Measurements from ENCODE around the gene BUD31. TPM values are rescaled to one million over a fixed set of nuclear protein-coding genes. Genes with fewer than 3 reads are reported as not detected.

The BUD31 gene
- total RNA-seq, result 100 to 1,000 TPM in 1 of 2 donors, 10 to 100 TPM in 1; 64.9 to 108 TPM
- polyA plus RNA-seq (ENCODE audit: insufficient read length in 2 of 2), result 100 to 1,000 TPM; 115 to 125 TPM
- long read RNA-seq, donor 1, transcript BUD31-202 (6 exons, 1,139 nt), result major isoform, 22 of 39 reads
- long read RNA-seq, donor 1, transcript BUD31-201 (6 exons, 1,035 nt), result minor isoform, 17 of 39 reads
- long read RNA-seq, donor 1, partial matches to known transcripts, result 0 of 39 reads
- long read RNA-seq, donor 1, other reads (novel, unspliced or antisense), result 0 of 39 reads
- long read RNA-seq, donor 2, transcript BUD31-202 (6 exons, 1,139 nt), result major isoform, 15 of 18 reads
- long read RNA-seq, donor 2, partial matches to known transcripts, result 0 of 18 reads
- long read RNA-seq, donor 2, other reads (novel, unspliced or antisense), result 0 of 18 reads
- long read RNA-seq, donor 3, transcript BUD31-202 (6 exons, 1,139 nt), result major isoform, 14 of 26 reads
- long read RNA-seq, donor 3, transcript BUD31-201 (6 exons, 1,035 nt), result minor isoform, 11 of 26 reads
- long read RNA-seq, donor 3, partial matches to known transcripts, result 0 of 26 reads
- long read RNA-seq, donor 3, other reads (novel, unspliced or antisense), result 0 of 26 reads
- long read RNA-seq, donor 4, transcript BUD31-201 (6 exons, 1,035 nt), result minor isoform, 24 of 77 reads
- long read RNA-seq, donor 4, transcript BUD31-202 (6 exons, 1,139 nt), result major isoform, 33 of 77 reads
- long read RNA-seq, donor 4, partial matches to known transcripts, result 16 of 77 reads
- long read RNA-seq, donor 4, other reads (novel, unspliced or antisense), result 0 of 77 reads

DNA sequence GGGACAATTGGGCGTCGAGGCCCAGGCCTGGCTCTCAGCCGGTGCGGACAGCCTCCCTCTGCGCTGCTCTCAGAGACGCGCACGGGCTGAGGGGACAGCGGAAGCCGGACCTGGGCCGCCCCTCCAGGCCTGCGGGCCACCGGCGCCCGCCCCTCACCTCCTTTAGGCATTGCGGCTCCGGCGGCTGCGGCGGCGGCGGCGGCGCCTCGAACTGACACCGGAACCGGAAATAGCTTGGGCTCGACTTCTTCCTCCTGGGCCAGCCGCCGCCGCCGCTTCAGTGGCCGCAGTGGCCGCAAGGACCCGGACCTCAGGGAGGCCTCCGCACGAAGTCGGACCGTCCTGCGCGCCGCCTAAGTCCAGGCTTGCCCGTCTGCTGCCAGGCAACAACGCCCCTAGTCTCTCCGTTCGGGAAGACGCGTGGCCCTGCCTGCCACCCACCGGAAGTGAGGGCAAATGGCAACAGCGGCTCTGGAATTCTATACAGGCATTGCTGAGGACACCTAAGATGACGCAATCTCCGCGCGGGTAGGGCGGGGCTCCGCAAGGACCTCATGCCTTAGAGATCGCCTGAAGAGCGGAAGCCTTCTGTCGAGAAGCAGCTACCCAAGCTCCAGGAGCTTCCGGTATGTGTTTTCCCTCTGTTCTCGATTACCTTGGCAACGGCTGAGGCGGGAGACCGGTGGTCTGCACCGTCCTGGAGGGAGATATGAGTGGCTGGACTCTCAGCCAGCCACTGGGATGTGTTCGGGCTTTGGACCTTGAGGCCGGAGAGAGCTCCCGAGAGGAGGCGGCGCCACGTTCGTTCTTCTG lies at the start of gene BUD31, which contains the start of gene PDAP1:
TSS of gene BUD31 (plus strand) at position 591 of the 813 bp plus-strand sequence. CDS start 2,124 bp downstream, outside the sequence.
TSS of gene PDAP1 (minus strand) at position 219 of the 813 bp plus-strand sequence. CDS start at position 170, 49 bp downstream.
- H3K27ac ChIP-seq (ENCODE audit: low read depth, low read length), result peak within 1 kb of the TSS; percentile 98
- peaks cover 40% of the 10 kb centered on the region for H3K36me3 ChIP-seq (ENCODE audit: control insufficient read depth, insufficient read depth, low read length)
- no peaks in the 10 kb centered on the region for H3K27me3 ChIP-seq (ENCODE audit: control insufficient read depth, insufficient read depth, low read length)
- H3K9me3 ChIP-seq (ENCODE audit: control insufficient read depth, insufficient read depth, low read length), result no peaks in the 10 kb centered on the region
- peaks cover 13% of the 10 kb centered on the region for H3K4me1 ChIP-seq (ENCODE audit: control insufficient read depth, insufficient read depth, low read length)
- DNase-seq (ENCODE audit: low read depth in 4 of 6, low spot score in 6 of 6), result peak; percentile 85 to 99 (median 94)
- under 1% methylated on average over 72 of the region's 72 CpGs for WGBS (ENCODE audit: insufficient coverage)
- peak within 1 kb of the TSS; percentile 92 for H3K4me3 ChIP-seq (ENCODE audit: low read depth, low read length)

DNA sequence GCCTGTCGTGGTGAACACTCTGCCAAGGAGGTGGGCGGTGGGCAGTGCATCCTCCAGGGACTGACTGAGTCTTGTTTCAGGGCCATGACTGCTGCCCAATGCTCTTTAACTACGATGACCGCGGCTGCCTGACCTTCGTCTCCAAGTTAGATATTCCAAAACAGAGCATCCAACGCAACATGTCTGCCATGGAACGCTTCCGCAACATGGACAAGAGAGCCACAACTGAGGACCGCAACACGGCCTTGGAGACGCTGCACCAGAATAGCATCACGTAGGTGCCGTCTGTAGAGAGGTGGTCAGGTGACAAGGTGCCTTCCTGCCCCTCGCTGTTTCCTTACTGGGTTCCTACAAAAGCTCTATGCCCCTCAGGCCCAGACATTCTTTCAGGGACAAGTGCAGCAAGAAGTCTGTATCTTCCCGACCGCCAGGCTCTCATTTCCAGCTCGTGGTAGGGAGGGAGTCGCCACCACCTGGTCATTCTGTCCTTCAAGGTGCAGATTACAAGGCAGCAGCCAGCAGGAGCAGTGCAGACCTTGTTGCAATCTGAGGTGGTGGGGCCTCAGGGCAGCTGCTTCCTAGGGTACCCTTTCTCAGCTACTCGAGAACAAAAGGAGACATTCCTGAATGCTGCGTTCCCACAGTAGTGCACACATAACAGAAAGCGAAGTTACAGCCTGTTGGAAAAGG lies 49.2 kb upstream of the BUD31 start:
- 92% methylated on average over 16 of the region's 22 CpGs for WGBS (ENCODE audit: insufficient coverage)
- Histone ChIP-seq H3K9me3 (ENCODE audit: control insufficient read depth, insufficient read depth, low read length) (no peaks in the 10 kb centered on the region), H3K27me3 (ENCODE audit: control insufficient read depth, insufficient read depth, low read length) (no peaks in the 10 kb centered on the region), H3K36me3 (ENCODE audit: control insufficient read depth, insufficient read depth, low read length) (peaks cover 64% of the 10 kb centered on the region), H3K27ac (ENCODE audit: low read depth, low read length) (no peak overlapping the region), H3K4me1 (ENCODE audit: control insufficient read depth, insufficient read depth, low read length) (peaks cover 13% of the 10 kb centered on the region), H3K4me3 (ENCODE audit: low read depth, low read length) (no peak overlapping the region)
- DNase-seq (ENCODE audit: low read depth in 4 of 6, low spot score in 6 of 6), result no peak

- Histone ChIP-seq H3K27me3 (ENCODE audit: control insufficient read depth, insufficient read depth, low read length) (no peaks in the 10 kb centered on the region), H3K4me3 (ENCODE audit: low read depth, low read length) (no peak overlapping the region), H3K27ac (ENCODE audit: low read depth, low read length) (no peak overlapping the region), H3K9me3 (ENCODE audit: control insufficient read depth, insufficient read depth, low read length) (no peaks in the 10 kb centered on the region), H3K36me3 (ENCODE audit: control insufficient read depth, insufficient read depth, low read length) (peaks cover 74% of the 10 kb centered on the region), H3K4me1 (ENCODE audit: control insufficient read depth, insufficient read depth, low read length) (peaks cover 7% of the 10 kb centered on the region)
- DNase-seq (ENCODE audit: low read depth in 4 of 6, low spot score in 6 of 6), result no peak
- WGBS (ENCODE audit: insufficient coverage), result 91% methylated on average over 2 of the region's 3 CpGs
These were observed 46.0 kb upstream of the BUD31 start for GRCh38 chr7:99362801-99363200.

- peaks cover 69% of the 10 kb centered on the region for H3K36me3 ChIP-seq (ENCODE audit: control insufficient read depth, insufficient read depth, low read length)
- 100% methylated on average over 1 of the region's 5 CpGs for WGBS (ENCODE audit: insufficient coverage)
- no peaks in the 10 kb centered on the region for H3K27me3 ChIP-seq (ENCODE audit: control insufficient read depth, insufficient read depth, low read length)
These were observed 45.5 kb upstream of the BUD31 start for GRCh38 chr7:99363286-99363685.

DNA sequence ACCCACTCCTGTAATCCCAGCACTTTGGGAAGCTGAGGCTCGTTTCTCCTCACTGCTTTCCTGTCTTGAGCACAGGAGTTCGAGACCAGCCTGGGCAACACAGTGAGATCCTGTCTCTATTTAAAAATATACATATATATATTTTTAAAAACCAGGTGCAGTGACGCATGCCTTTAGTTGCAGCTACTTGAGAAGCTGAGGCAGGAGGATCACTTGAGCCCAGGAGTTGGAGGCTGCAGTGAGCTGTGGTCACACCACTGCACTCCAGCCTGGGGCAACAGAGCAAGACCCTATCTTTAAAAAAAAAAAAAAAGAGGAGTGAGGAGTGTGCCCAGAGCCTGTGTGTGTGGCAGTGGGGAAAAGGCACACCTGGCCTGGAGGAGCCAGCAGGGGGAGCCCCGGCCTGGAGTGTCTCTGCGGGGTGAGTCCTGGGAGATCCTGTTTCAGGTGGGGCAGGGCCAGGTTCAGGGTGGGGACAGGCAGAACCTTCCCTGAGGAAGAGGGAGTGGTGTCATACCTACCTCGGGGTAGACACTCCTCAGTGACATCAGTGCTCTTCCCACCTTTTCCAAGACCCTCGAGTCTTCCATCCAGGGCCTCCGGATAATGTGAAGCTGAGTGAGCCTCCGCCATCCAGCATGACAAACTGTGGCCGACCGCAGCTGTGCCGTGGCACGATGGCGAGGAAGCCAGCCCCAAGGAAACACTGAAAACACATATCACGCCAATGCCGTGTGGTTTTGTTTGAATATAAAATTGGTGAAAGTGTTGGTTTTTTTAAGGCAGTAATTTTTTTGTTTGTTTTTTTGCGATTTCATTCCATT lies 43.2 kb upstream of the BUD31 start:
- 86% methylated on average over 9 of the region's 17 CpGs for WGBS (ENCODE audit: insufficient coverage)
- Histone ChIP-seq H3K9me3 (ENCODE audit: control insufficient read depth, insufficient read depth, low read length) (no peaks in the 10 kb centered on the region), H3K4me3 (ENCODE audit: low read depth, low read length) (no peak overlapping the region), H3K27me3 (ENCODE audit: control insufficient read depth, insufficient read depth, low read length) (no peaks in the 10 kb centered on the region), H3K36me3 (ENCODE audit: control insufficient read depth, insufficient read depth, low read length) (peaks cover 61% of the 10 kb centered on the region), H3K27ac (ENCODE audit: low read depth, low read length) (no peak overlapping the region), H3K4me1 (ENCODE audit: control insufficient read depth, insufficient read depth, low read length) (no peaks in the 10 kb centered on the region)
- no peak for DNase-seq (ENCODE audit: low read depth in 4 of 6, low spot score in 6 of 6)

More at GRCh38 chr7:99363286-99363685, 45.5 kb upstream of the BUD31 start:
- Histone ChIP-seq H3K4me1 (ENCODE audit: control insufficient read depth, insufficient read depth, low read length) (peaks cover 4% of the 10 kb centered on the region), H3K27ac (ENCODE audit: low read depth, low read length) (no peak overlapping the region), H3K4me3 (ENCODE audit: low read depth, low read length) (no peak overlapping the region), H3K9me3 (ENCODE audit: control insufficient read depth, insufficient read depth, low read length) (no peaks in the 10 kb centered on the region)
- no peak for DNase-seq (ENCODE audit: low read depth in 4 of 6, low spot score in 6 of 6)

DNA sequence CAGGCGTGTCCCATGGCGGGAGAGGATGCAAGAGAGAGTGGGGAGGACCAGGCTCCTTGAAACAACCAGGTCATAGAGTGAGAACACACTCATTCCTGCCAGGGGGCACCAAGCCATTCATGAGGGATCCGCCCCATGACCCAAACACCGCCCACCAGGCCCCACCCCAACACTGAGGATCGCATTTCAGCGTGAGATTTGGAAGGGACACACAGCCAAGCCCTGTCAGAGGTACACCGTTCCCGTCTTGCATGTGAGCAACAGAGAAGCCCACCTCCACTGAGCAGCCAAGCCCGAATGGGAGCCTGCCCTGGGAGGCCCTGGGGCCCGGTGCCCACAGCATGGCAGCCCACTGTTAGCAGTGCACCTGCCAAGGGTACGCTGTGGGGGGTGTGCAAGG lies 42.1 kb upstream of the BUD31 start:
- DNase-seq (ENCODE audit: low read depth in 4 of 6, low spot score in 6 of 6), result no peak
- no peaks in the 10 kb centered on the region for H3K9me3 ChIP-seq (ENCODE audit: control insufficient read depth, insufficient read depth, low read length)
- H3K27ac ChIP-seq (ENCODE audit: low read depth, low read length), result no peak overlapping the region
- no peaks in the 10 kb centered on the region for H3K27me3 ChIP-seq (ENCODE audit: control insufficient read depth, insufficient read depth, low read length)
- peaks cover 54% of the 10 kb centered on the region for H3K36me3 ChIP-seq (ENCODE audit: control insufficient read depth, insufficient read depth, low read length)
- H3K4me1 ChIP-seq (ENCODE audit: control insufficient read depth, insufficient read depth, low read length), result no peaks in the 10 kb centered on the region
- whole genome bisulfite sequencing (ENCODE audit: insufficient coverage), result 75% methylated on average over 11 of the region's 11 CpGs
- H3K4me3 ChIP-seq (ENCODE audit: low read depth, low read length), result no peak overlapping the region

DNA sequence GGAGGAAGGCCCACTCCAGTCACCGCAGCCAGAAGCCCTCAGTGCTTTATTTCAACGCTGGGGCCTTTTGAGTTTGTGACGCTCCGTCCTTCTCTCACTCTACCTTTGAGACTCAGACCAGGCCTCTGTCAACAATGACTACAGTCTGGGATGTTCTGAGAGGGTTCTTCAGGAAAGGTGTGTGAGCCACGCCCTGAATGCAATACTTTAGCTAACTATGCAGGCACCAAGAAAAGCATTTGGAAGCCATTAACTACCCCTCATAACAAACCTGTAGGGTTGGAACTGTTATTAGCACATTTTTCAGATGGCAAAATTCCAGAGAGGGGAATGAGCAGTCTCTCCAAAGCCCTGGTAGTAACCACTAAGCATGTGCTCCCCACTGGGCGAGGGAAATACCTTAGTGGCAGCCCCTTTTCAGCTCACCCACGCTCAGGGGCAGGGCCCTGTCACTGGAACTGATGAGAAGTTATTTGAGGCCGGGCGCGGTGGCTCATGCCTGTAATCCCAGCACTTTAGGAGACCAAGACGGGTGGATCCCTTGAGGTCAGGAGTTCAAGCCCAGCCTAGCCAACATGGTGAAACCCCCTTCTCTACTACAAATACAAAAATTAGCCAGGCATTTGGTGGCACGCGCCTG lies 39.9 kb upstream of the BUD31 start:
- peaks cover 3% of the 10 kb centered on the region for H3K4me1 ChIP-seq (ENCODE audit: control insufficient read depth, insufficient read depth, low read length)
- no peaks in the 10 kb centered on the region for H3K27me3 ChIP-seq (ENCODE audit: control insufficient read depth, insufficient read depth, low read length)
- no peak overlapping the region for H3K4me3 ChIP-seq (ENCODE audit: low read depth, low read length)
- H3K9me3 ChIP-seq (ENCODE audit: control insufficient read depth, insufficient read depth, low read length), result no peaks in the 10 kb centered on the region
- no peak overlapping the region for H3K27ac ChIP-seq (ENCODE audit: low read depth, low read length)
- DNase-seq (ENCODE audit: low read depth in 4 of 6, low spot score in 6 of 6), result no peak
- H3K36me3 ChIP-seq (ENCODE audit: control insufficient read depth, insufficient read depth, low read length), result peaks cover 47% of the 10 kb centered on the region
- 91% methylated on average over 9 of the region's 13 CpGs for WGBS (ENCODE audit: insufficient coverage)

- H3K27ac ChIP-seq (ENCODE audit: low read depth, low read length), result no peak overlapping the region
These were observed 38.9 kb upstream of the BUD31 start for GRCh38 chr7:99369767-99370391.

More at GRCh38 chr7:99369767-99370391, 38.9 kb upstream of the BUD31 start:
- Histone ChIP-seq H3K4me1 (ENCODE audit: control insufficient read depth, insufficient read depth, low read length) (peaks cover 4% of the 10 kb centered on the region), H3K9me3 (ENCODE audit: control insufficient read depth, insufficient read depth, low read length) (no peaks in the 10 kb centered on the region), H3K27me3 (ENCODE audit: control insufficient read depth, insufficient read depth, low read length) (no peaks in the 10 kb centered on the region), H3K36me3 (ENCODE audit: control insufficient read depth, insufficient read depth, low read length) (peaks cover 37% of the 10 kb centered on the region), H3K4me3 (ENCODE audit: low read depth, low read length) (no peak overlapping the region)
- no peak for DNase-seq (ENCODE audit: low read depth in 4 of 6, low spot score in 6 of 6)
- WGBS (ENCODE audit: insufficient coverage), result 65% methylated on average over 7 of the region's 9 CpGs
